ENCODE results near the gene CELA3B.
"Not testable (repeated sequence)": the region's sequence is repeated elsewhere in the genome, so short reads cannot be mapped to it uniquely, and the experiment has no call there.

CELA3B gene

GRCh38 chr1:21941370-21941769 is 35.5 kb upstream of the CELA3B start:
- H3K4me2 ChIP-seq (ENCODE audit: low read length) = no peak overlapping the region
- no peaks in the 10 kb centered on the region for H3K9me3 ChIP-seq (ENCODE audit: control insufficient read depth, insufficient read depth, low read length)
- no peak overlapping the region for H3K4me3 ChIP-seq (ENCODE audit: low read length)
- no peaks in the 10 kb centered on the region for H3K36me3 ChIP-seq (ENCODE audit: control insufficient read depth, low read length)
- no peaks in the 10 kb centered on the region for H4K20me1 ChIP-seq (ENCODE audit: control insufficient read depth, insufficient read depth, low read depth, low read length)
- H3F3A ChIP-seq (ENCODE audit: control insufficient read depth, insufficient read depth) = no peaks in the 10 kb centered on the region
- H3K27me3 ChIP-seq (ENCODE audit: control insufficient read depth, low read length) = peaks cover 30% of the 10 kb centered on the region
- H3K4me1 ChIP-seq (ENCODE audit: control insufficient read depth, low read length) = peaks cover 4% of the 10 kb centered on the region; the same call in 1 of the 2 replicates
- H3K79me2 ChIP-seq (ENCODE audit: control insufficient read depth, low read length) = no peaks in the 10 kb centered on the region
- TF ChIP-seq EZH2phosphoT487 (IDR thresholded peaks at IDR 0.05; ENCODE audit: borderline replicate concordance, low read length) (no peak), CTCF (IDR thresholded peaks at IDR 0.05; ENCODE audit: low read depth, low read length, poor library complexity, severe bottlenecking) (no peak)
- H3K9me2 ChIP-seq (replicated peaks; ENCODE audit: control insufficient read depth, low read length) = no peaks in the 10 kb centered on the region
- H3K27ac ChIP-seq (ENCODE audit: low read depth, low read length) = no peak overlapping the region

- H3K4me1 ChIP-seq (ENCODE audit: control insufficient read depth, low read length) = peaks cover 4% of the 10 kb centered on the region; the same call in 1 of the 2 replicates
- H3K4me2 ChIP-seq (ENCODE audit: low read length) = no peak overlapping the region
- H3K27ac ChIP-seq (ENCODE audit: low read depth, low read length) = no peak overlapping the region
These were observed 34.4 kb upstream of the CELA3B start for GRCh38 chr1:21942464-21942863.

GRCh38 chr1:21942959-21943640 is 33.7 kb upstream of the CELA3B start:
- H3K79me2 ChIP-seq (ENCODE audit: control insufficient read depth, low read length); H3K4me2 ChIP-seq (ENCODE audit: low read length); H3K4me1 ChIP-seq (ENCODE audit: control insufficient read depth, low read length): not testable (repeated sequence)

More at GRCh38 chr1:21942464-21942863, 34.4 kb upstream of the CELA3B start:
- no peaks in the 10 kb centered on the region for H3K9me2 ChIP-seq (replicated peaks; ENCODE audit: control insufficient read depth, low read length)
- no peaks in the 10 kb centered on the region for H3K36me3 ChIP-seq (ENCODE audit: control insufficient read depth, low read length)
- peaks cover 25% of the 10 kb centered on the region for H3K27me3 ChIP-seq (ENCODE audit: control insufficient read depth, low read length)
- H3K4me3 ChIP-seq (ENCODE audit: low read length) = no peak overlapping the region
- no peaks in the 10 kb centered on the region for H3K9me3 ChIP-seq (ENCODE audit: control insufficient read depth, insufficient read depth, low read length)
- H3K79me2 ChIP-seq (ENCODE audit: control insufficient read depth, low read length) = no peaks in the 10 kb centered on the region
- no peaks in the 10 kb centered on the region for H4K20me1 ChIP-seq (ENCODE audit: control insufficient read depth, insufficient read depth, low read depth, low read length)
- no peaks in the 10 kb centered on the region for H3F3A ChIP-seq (ENCODE audit: control insufficient read depth, insufficient read depth)
- TF ChIP-seq CTCF (IDR thresholded peaks at IDR 0.05; ENCODE audit: low read depth, low read length, poor library complexity, severe bottlenecking) (no peak), EZH2phosphoT487 (IDR thresholded peaks at IDR 0.05; ENCODE audit: borderline replicate concordance, low read length) (no peak)

GRCh38 chr1:21944733-21945073 is 32.1 kb upstream of the CELA3B start:
- no peaks in the 10 kb centered on the region for H3K9me2 ChIP-seq (replicated peaks; ENCODE audit: control insufficient read depth, low read length)
- H3K79me2 ChIP-seq (ENCODE audit: control insufficient read depth, low read length) = no peaks in the 10 kb centered on the region
- TF ChIP-seq EZH2phosphoT487 (IDR thresholded peaks at IDR 0.05; ENCODE audit: borderline replicate concordance, low read length) (no peak), CTCF (IDR thresholded peaks at IDR 0.05; ENCODE audit: low read depth, low read length, poor library complexity, severe bottlenecking) (no peak)
- H3K27me3 ChIP-seq (ENCODE audit: control insufficient read depth, low read length) = peaks cover 8% of the 10 kb centered on the region
- H3K9me3 ChIP-seq (ENCODE audit: control insufficient read depth, insufficient read depth, low read length) = no peaks in the 10 kb centered on the region
- no peaks in the 10 kb centered on the region for H3K36me3 ChIP-seq (ENCODE audit: control insufficient read depth, low read length)
- H3K4me2 ChIP-seq (ENCODE audit: low read length) = no peak overlapping the region
- H3K27ac ChIP-seq (ENCODE audit: low read depth, low read length) = no peak overlapping the region
- H3F3A ChIP-seq (ENCODE audit: control insufficient read depth, insufficient read depth) = no peaks in the 10 kb centered on the region
- H4K20me1 ChIP-seq (ENCODE audit: control insufficient read depth, insufficient read depth, low read depth, low read length) = no peaks in the 10 kb centered on the region
- H3K4me1 ChIP-seq (ENCODE audit: control insufficient read depth, low read length) = no peaks in the 10 kb centered on the region
- no peak overlapping the region for H3K4me3 ChIP-seq (ENCODE audit: low read length)

More at GRCh38 chr1:21942959-21943640, 33.7 kb upstream of the CELA3B start:
- not testable (repeated sequence) for H3K36me3 ChIP-seq (ENCODE audit: control insufficient read depth, low read length); H4K20me1 ChIP-seq (ENCODE audit: control insufficient read depth, insufficient read depth, low read depth, low read length); H3K9me3 ChIP-seq (ENCODE audit: control insufficient read depth, insufficient read depth, low read length); H3K9me2 ChIP-seq (replicated peaks; ENCODE audit: control insufficient read depth, low read length); H3F3A ChIP-seq (ENCODE audit: control insufficient read depth, insufficient read depth); H3K27ac ChIP-seq (ENCODE audit: low read depth, low read length); H3K4me3 ChIP-seq (ENCODE audit: low read length)
- peaks cover 20% of the 10 kb centered on the region for H3K27me3 ChIP-seq (ENCODE audit: control insufficient read depth, low read length)
